HEK293 (cell line): Measurements from ENCODE around the gene ABCC12.

Experiments used
- CTCF ChIP-seq: fragments of 450-650 bp; formaldehyde crosslinking; IDR thresholded peaks from 2 replicates; pipeline ENCODE4 v1.5.1; 2016; ENCODE audit warnings: missing biosample characterization, missing genetic modification characterization
- INSM2 ChIP-seq: fragments of 450-650 bp; formaldehyde crosslinking; IDR thresholded peaks from 2 replicates; pipeline ENCODE4 v1.5.1; 2016; ENCODE audit warnings: missing biosample characterization, missing genetic modification characterization
- RBAK ChIP-seq: fragments of 450-650 bp; formaldehyde crosslinking; IDR thresholded peaks from 2 replicates; pipeline ENCODE4 v1.5.1; 2016; ENCODE audit warnings: missing biosample characterization, missing genetic modification characterization
- ZBTB10 ChIP-seq: fragments of 450-650 bp; formaldehyde crosslinking; IDR thresholded peaks from 2 replicates; pipeline ENCODE4 v1.5.1; 2016; ENCODE audit warnings: missing biosample characterization, missing genetic modification characterization
- TF ChIP-seq, protein P1 (sequence below): fragments of 450-650 bp; IDR thresholded peaks from 2 replicates; pipeline ENCODE4 v1.5.1; 2018; ENCODE audit warnings: missing biosample characterization, mild to moderate bottlenecking, missing genetic modification characterization
- TF ChIP-seq, protein P2 (sequence below): fragments of 450-650 bp; formaldehyde crosslinking; IDR thresholded peaks from 2 replicates; pipeline ENCODE4 v1.5.1; 2016; ENCODE audit warnings: missing biosample characterization, missing genetic modification characterization

- TF ChIP-seq, protein P1, sequence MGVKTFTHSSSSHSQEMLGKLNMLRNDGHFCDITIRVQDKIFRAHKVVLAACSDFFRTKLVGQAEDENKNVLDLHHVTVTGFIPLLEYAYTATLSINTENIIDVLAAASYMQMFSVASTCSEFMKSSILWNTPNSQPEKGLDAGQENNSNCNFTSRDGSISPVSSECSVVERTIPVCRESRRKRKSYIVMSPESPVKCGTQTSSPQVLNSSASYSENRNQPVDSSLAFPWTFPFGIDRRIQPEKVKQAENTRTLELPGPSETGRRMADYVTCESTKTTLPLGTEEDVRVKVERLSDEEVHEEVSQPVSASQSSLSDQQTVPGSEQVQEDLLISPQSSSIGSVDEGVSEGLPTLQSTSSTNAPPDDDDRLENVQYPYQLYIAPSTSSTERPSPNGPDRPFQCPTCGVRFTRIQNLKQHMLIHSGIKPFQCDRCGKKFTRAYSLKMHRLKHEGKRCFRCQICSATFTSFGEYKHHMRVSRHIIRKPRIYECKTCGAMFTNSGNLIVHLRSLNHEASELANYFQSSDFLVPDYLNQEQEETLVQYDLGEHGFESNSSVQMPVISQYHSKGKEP (tag by site-specific recombination) = no peak
- TF ChIP-seq ZBTB10 (tag by site-specific recombination) (no peak), RBAK (no peak), INSM2 (tag by site-specific recombination) (no peak), CTCF (tag by site-specific recombination) (no peak)
- TF ChIP-seq, protein P2, sequence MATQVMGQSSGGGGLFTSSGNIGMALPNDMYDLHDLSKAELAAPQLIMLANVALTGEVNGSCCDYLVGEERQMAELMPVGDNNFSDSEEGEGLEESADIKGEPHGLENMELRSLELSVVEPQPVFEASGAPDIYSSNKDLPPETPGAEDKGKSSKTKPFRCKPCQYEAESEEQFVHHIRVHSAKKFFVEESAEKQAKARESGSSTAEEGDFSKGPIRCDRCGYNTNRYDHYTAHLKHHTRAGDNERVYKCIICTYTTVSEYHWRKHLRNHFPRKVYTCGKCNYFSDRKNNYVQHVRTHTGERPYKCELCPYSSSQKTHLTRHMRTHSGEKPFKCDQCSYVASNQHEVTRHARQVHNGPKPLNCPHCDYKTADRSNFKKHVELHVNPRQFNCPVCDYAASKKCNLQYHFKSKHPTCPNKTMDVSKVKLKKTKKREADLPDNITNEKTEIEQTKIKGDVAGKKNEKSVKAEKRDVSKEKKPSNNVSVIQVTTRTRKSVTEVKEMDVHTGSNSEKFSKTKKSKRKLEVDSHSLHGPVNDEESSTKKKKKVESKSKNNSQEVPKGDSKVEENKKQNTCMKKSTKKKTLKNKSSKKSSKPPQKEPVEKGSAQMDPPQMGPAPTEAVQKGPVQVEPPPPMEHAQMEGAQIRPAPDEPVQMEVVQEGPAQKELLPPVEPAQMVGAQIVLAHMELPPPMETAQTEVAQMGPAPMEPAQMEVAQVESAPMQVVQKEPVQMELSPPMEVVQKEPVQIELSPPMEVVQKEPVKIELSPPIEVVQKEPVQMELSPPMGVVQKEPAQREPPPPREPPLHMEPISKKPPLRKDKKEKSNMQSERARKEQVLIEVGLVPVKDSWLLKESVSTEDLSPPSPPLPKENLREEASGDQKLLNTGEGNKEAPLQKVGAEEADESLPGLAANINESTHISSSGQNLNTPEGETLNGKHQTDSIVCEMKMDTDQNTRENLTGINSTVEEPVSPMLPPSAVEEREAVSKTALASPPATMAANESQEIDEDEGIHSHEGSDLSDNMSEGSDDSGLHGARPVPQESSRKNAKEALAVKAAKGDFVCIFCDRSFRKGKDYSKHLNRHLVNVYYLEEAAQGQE (tag by site-specific recombination) = no peak
Measured at GRCh38 chr16:48173889-48174288, 18.1 kb upstream of the ABCC12 start.
